Muscle of arm (tissue), 14 donors: ENCODE results near the gene OR4S1. TPM values are rescaled to one million over a fixed set of nuclear protein-coding genes. Genes with fewer than 3 reads are reported as not detected.
A peak's percentile ranks its signal among the peaks of the same experiment; 100 is the strongest.
"Not testable (repeated sequence)": the region's sequence is repeated elsewhere in the genome, so short reads cannot be mapped to it uniquely, and the experiment has no call there.

ENCODE experiments used
- DNase-seq: peaks from one replicate; pipeline ENCODE4 v3.0.0-alpha.2; 2013
- long read RNA-seq, 11 donors: transcript quantifications; one replicate each; lab custom pipeline, GENCODE V29; 2026
- polyA plus RNA-seq, 12 donors: library from polyadenylated mRNA; unstranded; fragments of 120-200 nt; gene quantifications; one replicate each; pipeline ENCODE4 v1.2.1, GENCODE V29; 2013; ENCODE audit not compliant: insufficient read length in 12 of 12

Gene OR4S1, protein sequence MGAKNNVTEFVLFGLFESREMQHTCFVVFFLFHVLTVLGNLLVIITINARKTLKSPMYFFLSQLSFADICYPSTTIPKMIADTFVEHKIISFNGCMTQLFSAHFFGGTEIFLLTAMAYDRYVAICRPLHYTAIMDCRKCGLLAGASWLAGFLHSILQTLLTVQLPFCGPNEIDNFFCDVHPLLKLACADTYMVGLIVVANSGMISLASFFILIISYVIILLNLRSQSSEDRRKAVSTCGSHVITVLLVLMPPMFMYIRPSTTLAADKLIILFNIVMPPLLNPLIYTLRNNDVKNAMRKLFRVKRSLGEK
- polyA plus RNA-seq: not detected
- long read RNA-seq, donor 1: 0 reads
- long read RNA-seq, donor 2: 0 reads
- long read RNA-seq, donor 3: 0 reads
- long read RNA-seq, donor 4: 0 reads
- long read RNA-seq, donor 5: 0 reads
- long read RNA-seq, donor 6: 0 reads
- long read RNA-seq, donor 7: 0 reads
- long read RNA-seq, donor 8: 0 reads
- long read RNA-seq, donor 9: 0 reads
- long read RNA-seq, donor 10: 0 reads
- long read RNA-seq, donor 11: 0 reads

DNA sequence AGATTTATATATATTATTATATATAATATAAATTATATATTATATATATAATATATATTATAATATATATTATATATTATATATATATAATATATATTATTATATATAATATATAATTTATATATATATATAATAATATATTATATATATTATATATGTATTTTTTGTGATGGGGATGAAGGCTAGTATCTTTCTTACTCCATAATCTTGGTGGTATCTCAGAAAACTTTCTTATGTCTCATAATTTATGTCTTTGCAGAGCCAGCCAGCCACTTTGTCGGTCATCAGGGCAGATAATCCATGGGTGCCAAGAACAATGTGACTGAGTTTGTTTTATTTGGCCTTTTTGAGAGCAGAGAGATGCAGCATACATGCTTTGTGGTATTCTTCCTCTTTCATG, at the start of gene OR4S1:
Gene OR4S1, plus strand, starts transcription at position 301 of the 400 bp plus-strand sequence. Its CDS starts 0 bp downstream, at position 301.
- no peak for DNase-seq

DNA sequence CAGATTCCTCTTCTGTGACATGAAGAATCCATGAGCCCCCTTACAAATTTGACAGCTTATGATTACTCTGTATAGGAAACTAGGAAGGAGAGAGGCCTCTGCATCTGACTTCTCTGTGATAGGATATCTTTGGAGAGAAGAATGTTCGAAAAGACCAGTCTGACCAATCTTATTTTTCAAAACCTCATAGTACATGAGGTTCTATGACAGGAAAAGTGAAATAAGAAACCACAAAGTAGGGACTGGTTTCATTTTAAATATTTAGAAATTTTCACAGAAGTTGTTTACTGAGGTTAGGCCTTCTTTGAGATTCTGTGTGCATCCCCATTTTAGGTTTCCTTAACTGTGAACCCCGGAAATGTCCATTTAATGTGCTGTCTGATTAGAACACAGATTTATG, 44.4 kb upstream of the OR4S1 start:
- DNase-seq: no peak

DNA sequence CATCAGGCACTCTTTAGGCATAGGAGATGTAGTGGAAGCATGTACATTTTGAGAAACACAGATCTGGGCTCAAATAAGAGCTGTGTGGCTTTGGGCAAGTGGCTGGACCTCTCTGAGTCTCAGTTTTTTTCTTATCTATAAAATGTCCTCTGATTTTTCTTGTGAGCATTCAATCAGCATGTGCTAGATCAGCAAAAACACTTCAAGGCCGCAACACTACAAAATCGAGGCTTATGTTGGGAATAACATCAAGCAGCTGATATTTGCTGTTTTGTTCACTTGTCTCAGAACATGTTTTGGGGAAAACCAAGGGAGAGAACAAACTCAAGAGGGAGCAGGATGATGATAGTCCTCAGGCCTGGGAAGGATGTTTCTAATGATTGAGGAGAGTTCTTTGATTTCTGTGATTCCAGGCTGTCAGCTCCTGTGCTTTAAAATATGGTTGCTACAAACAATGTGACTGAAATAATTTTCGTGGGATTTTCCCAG, 42.6 kb upstream of the OR4S1 start, which contains the start of gene OR4X1:
Gene OR4X1, plus strand, starts transcription at position 439 of the 489 bp plus-strand sequence. Its CDS starts 0 bp downstream, at position 439.
- DNase-seq: no peak

DNA sequence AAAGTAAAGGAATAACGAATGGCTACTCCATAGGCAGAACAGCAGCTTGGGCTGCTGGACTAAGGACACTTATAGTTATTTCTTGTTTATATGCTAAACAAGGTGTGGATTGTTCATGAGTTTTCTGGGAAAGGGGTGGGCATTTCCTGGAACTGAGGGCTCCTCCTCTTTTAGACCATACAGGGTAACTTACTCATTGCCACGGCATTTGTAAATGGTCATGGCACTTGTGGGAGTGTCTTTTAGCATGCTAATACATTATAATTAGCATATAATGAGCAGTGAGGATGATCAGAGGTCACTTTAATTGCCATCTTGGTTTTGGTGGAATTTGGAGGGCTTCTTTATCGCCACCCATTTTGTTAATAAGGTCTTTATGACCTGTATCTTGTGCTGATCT, 35.4 kb upstream of the OR4S1 start:
- no peak for DNase-seq

DNA sequence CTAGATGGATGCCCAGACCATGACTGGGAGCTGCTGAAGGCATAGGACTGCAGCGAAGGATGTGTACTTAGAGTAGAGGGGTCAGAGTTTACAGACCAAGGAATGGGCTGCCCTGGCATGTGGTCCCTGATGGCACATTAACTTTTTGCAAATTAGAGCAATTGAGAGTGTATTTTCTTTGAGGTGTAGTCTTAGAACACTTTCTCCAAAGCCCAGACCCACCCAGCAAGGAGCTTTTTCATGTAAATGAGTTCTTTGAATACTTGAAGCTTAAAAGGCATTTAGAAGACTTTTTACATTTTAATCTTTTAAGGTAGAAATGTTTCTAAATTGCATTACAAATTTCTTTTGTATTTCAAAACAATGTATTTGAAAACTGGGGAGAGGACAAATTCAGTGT, 33.4 kb upstream of the OR4S1 start:
- no peak for DNase-seq

DNA sequence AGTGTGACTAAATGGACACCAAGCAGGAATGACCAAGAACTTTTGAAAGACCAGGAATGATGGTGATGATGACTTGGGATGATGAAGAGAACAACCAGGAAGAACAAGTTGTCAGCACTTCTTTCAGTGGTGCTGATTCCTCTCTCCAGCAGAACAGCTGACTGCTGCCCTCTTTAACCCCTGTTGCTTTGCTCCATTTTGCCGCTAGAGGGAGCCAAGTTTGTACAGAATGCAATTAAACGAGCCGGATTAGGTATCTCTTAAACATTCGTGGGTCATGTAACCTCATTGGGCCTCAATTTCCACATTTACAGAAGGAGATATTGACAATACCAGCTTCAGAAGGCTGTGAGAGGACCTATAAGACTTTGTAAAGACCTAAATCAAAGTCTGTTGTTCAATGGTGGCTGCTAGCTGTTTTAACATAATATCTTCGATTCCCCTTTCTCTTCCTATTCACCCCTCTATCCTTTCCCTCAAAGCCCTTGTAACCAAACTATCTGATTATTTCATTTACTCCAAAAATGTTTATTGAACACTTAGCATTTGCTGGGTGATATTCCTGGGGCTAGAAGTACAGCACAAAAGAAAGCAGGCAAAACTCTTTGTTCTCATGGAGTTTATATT, 1.9 kb downstream of the OR4S1 start:
- DNase-seq: peak; percentile 1

DNA sequence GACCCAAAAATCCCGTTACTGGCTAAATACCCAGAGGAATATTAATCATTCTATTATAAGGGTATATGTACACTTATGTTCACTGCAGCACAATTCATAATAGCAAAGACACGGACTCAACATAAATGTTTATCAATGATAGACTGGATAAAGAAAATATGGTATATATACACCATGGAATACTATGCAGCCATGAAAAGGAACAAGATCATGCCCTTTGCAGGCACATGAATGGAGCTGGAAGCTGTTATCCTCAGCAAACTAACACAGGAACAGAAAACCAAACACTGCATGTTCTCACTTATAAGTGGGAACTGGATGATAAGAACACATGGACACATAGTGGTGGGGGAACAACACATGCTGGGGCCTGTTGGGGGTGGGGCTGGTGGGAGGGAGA, 7.6 kb downstream of the OR4S1 start:
- not testable (repeated sequence) for DNase-seq

DNA sequence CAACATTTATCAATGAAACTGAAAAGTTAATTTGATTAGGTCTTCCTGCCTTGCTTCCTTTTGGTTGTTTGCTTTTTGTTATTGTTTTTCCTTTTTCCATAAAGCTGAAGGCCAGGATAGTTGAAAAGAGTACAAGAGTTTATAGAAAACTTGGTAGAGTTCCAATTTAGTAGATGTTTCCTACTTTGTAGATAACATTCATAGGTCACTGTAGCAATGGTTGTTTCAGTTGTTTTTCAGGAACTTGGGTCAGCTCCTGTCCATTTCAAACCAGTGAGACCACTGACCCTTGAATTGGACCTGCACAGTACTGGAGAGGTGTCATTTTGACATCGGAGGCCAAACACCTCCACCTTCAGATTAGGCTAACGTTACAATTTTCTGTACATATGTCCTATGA, 13.8 kb downstream of the OR4S1 start:
- DNase-seq: not testable (repeated sequence)

DNA sequence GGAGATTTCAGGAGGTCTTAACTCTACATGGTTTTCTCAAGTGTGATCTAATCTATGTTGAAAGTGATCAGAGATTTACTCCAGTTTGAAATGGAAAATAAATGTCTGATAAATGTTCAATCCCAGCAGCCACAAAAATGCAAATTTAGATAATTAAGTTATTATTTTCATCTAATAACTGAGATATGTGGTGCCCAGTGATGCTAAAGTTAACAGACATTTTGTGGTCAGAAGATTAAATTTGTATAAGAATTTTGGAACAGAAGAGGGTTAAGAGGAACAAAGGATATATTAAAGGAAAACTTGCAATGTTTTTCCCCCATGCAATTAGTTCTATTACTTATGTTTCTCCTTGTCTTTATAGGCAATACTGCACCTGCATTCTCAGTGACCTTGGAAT, 18.6 kb downstream of the OR4S1 start, which contains the start of gene OR4C3:
Gene OR4C3, plus strand, starts transcription at position 301 of the 400 bp plus-strand sequence. CDS start 102 bp downstream, outside the sequence.
- not testable (repeated sequence) for DNase-seq

DNA sequence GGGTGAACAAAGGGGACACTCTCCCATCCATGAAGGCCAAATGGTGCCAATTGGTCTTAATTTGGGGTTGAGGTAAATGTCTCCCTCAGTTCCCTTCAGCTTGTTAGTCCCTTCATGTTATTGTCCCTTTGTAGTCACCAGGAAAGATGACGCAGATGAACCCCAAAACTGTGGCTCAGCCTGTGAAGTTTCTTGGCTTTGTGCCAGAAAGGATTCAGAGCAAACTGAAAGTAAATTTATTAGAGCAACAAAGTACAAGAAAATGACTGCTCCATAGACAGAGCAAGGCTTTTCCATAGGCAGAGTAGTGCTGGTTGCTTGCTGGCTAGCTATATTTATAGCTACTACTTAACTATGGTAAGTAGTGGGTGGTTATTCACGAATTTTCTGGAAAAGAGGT, 35.4 kb downstream of the OR4S1 start:
- DNase-seq: no peak

DNA sequence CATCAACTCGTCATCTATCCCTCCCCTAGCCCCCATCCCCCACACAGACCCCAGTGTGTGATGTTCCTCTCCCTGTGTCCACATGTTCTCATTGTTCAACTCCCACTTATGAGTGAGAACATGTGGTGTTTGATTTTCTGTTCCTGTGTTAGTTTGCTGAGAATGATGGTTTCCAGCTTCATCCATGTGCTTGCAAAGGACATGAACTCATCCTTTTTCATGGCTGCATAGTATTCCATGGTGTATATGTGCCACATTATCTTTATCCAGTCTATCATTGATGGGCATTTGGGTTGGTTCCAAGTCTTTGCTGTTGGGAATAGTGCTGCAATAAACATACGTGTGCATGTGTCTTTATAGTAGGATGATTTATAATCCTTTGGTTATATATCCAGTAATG, 36.5 kb downstream of the OR4S1 start:
- DNase-seq: not testable (repeated sequence)

DNA sequence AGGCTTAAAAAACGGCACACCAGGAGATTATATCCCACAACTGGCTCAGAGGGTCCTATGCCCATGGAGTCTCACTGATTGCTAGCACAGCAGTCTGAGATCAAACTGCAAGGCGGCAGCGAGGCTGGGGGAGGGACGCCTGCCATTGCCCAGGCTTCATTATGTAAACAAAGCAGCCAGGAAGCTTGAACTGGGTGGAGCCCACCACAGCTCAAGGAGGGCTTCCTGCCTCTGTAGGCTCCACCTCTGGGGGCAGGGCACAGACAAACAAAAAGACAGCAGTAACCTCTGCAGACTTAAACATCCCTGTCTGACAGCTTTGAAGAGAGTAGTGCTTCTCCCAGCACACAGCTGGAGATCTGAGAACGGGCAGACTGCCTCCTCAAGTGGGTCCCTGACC, 40.3 kb downstream of the OR4S1 start:
- DNase-seq: not testable (repeated sequence)

DNA sequence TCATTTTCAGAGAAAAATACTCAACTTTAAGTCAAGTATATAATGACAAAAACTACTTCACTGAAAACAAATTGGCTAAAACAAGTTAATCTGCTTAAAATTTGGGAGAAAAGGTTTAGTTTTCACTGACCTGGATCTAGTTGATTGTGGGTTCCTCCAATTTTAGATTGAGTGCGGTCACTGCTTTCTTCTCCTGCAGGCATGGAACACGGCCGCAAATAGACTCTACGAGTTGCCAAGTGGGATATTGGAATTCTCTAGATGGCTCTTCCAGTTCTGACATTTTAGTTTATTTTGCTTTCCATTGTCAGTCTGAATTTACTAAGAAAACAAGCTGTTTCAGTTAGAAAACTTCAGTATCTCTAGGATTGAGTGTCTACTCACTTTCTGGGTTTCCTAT, 48.0 kb downstream of the OR4S1 start:
- DNase-seq: no peak

DNA sequence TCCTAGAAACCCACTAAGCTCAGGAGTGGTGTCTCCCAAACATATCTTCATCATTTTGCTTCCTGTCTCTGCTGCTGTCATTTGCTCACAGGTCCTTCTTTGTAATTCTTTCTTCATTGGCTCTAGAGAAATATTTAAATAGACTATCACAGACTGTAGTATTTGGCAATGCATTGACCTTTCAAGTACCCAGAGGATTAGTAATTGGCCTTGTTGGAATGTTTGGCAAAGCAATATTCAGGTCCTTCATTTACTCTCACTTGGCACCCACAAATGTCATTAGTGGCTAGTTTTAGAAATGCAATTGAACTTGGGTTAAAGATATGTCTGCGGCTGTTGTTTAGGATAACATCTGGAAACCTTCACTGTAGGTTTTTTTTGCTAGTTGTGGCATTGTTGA, 48.7 kb downstream of the OR4S1 start:
- DNase-seq: no peak

Other genes with a start within 250 kb of the OR4S1 start
- gene OR4B1, start 89.4 kb upstream of the OR4S1 start, polyA plus RNA-seq: not detected
- not detected for gene OR4X2, start 61.1 kb upstream of the OR4S1 start, polyA plus RNA-seq
- gene OR4X1, start 42.4 kb upstream of the OR4S1 start, polyA plus RNA-seq: not detected
- not detected for gene OR4C3, start 18.7 kb downstream of the OR4S1 start, polyA plus RNA-seq
- not detected for gene OR4C5, start 60.2 kb downstream of the OR4S1 start, polyA plus RNA-seq
- gene OR4A47, start 182.6 kb downstream of the OR4S1 start, polyA plus RNA-seq: not detected